Smooth muscle cell of the brain vasculature (primary cell): Measurements from ENCODE around the gene TMCC1.

Experiments
- DNase-seq: peaks from one replicate; pipeline ENCODE4 v3.0.0-alpha.2; 2012; ENCODE audit warnings: low read depth, low spot score

TMCC1 gene

DNA sequence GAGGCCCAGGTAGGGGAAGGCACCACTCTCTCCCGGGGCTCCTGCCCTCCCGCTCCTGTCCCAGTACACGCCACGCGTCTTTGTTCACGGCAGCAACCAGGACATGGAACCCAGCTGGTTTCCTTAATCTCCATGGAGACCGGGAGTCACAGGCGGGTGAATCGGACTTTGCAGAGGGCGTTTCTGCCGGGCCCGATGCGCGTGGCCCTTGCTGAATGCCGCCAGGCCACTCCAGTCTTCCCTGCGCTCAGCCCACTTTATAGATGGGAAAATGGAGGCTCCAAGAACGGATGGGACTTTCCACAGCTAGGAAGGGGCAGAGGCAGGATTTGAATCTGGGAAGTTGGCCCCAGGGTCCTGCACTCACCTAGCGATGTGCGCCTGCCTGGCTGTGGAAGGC, 294.4 kb downstream of the TMCC1 start:
- no peak for DNase-seq

DNA sequence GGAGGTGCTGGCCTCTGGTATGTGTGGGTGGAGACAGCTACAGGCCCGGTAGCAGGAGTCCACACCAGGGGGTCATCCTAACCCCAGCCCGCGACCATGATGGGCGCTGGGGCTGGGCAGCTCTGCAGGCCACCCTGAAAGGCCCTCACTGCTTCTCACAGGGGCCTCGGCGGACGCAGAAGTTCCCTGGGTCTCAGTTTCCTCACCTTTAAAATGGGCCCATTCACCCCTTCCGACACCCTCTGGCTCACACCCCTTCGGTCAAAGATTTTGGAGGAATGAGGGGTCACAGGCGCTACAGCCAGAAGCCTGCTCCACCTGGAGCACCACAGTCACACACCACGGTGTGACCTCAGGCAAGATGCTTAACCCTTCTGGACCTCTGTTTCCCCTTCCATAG, 295.0 kb downstream of the TMCC1 start:
- DNase-seq, result no peak

DNA sequence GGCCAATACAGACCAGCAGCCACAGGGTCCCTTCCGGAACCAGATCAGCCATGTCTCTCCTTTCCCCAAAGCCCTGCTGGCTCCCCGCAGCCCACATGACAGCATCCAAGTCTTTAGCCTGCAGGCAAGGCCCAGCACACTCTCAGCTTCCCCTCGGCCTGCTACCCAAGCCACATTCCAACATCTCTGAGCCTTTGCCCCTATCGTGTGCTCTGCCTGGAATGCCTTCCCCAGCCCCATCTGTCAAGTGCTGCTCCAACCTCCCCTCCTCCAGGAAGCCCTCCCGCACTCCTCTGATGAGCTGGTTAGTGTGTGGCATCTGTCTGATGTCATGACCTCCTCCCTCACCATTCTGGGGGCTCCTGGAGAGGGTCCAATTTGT, 295.5 kb downstream of the TMCC1 start:
- no peak for DNase-seq
